ENCODE data around the gene TRAF3IP1.
A peak's percentile ranks its signal among the peaks of the same experiment; 100 is the strongest.

Gene TRAF3IP1

DNA sequence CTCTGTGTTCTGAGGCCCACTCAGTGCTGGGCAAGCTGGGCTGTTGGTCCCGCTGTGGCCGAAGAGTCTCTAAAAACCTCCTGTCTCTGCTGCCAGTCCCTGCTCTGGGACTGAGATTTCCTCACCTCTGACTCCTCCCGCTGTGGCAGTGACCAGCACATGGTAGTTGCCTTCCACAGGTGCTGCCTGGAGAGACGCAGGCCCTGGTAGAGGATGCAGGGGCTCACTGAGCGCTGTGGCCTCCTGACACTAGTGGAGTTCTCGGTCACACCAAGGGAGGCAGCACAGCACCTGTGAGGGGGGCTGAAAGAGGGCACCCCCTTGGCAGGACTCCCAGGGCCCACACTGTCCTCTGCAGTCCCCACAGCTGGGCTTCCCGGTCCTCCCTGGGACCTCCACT, 102.6 kb downstream of the TRAF3IP1 start:
- H3K27ac ChIP-seq: no peak overlapping the region
- DNase-seq (ENCODE audit: low read depth, low spot score): no peak

DNA sequence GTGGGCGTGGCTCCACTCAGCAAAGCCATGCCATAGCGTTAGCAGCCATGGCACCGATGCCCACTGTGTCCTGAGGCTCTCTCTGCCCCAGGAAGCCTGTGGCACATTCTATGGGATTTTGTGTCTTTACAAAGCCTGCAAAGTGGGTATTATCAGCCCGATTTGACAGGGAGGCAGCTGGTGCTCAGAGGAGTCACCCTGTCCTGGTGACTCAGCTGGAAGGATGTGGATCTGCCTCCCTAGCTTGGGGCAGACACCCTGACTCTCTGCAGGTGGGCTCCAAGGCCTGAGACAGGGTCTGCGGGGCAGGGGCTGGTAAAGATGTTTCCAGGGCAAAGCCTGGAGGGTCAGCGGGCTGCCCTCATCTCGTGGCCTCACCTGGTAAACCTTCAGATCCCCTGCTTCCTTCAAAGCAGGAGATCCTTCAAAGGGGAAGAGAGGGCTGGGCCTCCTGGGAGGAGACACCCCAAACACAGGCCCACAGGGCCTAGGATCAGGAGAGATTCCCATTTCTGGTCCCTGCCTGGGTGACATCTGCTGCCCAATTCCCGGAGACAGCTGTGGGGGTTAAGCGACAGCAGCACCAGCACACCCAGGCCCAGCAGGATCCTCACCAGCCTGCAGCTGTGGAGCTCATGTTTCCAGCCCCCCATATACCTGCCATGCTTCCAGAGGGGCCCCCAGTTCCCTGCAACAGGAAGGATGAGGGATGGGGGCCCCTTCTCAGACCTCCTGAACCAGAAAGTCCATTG, 103.4 kb downstream of the TRAF3IP1 start:
- H3K27ac ChIP-seq: peak overlapping the region; percentile 9
- no peak for DNase-seq (ENCODE audit: low read depth, low spot score)

DNA sequence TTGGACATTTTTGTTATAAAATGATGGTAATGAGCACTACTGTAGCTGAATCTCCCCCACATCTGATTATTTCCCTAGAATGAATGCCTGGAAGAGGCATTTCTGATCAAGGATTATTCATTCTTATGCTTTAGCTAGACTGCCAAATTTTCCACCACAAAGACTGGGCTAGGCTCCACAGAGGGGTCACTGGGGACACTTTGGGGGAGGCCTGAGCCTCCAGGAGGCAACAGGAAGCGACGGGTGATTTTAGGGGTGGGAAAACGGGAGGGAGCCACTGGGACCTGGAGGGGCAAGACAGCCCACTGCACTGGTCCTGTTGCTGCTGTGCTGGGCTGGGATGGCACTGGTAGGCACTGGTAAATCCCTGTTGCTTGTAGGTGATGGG, 104.0 kb downstream of the TRAF3IP1 start:
- peak overlapping the region; percentile 9 for H3K27ac ChIP-seq
- no peak for DNase-seq (ENCODE audit: low read depth, low spot score)

DNA sequence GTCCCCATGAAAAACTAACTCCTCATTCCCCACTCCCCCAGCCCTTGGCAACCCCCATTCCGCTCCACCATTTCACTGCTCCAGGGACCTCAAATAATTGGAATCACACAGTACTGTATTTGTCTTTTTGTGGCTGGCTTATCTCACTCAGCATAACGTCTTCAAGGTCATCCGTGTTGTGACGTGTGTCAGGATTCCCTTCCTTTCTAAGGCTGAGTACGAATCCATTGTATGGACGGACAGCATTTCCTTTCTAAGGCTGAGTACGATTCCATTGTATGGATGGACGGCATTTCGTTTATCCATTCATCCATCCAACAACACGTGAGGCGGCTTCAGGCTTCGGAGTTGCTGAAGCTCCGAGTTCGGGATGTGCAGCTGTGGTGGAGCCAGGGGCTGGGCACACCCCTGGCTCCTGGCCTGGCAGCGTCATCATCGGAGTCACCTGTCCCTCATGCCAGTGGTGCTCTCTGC, 105.2 kb downstream of the TRAF3IP1 start:
- H3K27ac ChIP-seq: peak overlapping the region; percentile 100
- no peak for DNase-seq (ENCODE audit: low read depth, low spot score)

DNA sequence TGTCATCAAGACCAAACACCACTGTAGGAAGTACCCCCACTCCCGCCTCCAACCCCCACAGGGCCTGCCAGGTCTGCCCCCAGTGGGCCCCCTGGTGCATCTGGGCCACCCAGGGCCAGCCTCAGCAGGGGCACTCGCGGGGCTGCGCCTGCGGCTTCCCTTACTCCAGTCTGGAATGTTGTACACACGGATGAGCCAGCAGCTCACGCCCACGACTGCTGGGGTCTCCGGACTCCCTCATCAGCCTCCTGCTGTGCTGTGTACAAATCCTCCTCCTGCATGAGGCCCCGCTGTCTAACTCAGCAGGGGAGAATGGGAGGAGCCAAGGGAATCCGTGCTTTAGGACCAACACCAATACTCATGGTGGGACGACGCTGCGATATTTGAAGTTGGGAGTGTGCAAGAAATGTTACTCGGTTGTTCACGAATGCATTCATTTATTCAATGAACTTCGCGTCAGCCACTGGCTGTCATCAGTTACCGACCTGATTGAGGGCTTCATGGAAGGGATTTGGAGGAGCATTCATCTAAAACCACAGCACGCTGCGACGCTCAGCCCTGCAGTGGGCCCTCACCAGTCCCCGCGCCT, 105.8 kb downstream of the TRAF3IP1 start:
- DNase-seq (ENCODE audit: low read depth, low spot score): no peak
- peak overlapping the region; percentile 100 for H3K27ac ChIP-seq

DNA sequence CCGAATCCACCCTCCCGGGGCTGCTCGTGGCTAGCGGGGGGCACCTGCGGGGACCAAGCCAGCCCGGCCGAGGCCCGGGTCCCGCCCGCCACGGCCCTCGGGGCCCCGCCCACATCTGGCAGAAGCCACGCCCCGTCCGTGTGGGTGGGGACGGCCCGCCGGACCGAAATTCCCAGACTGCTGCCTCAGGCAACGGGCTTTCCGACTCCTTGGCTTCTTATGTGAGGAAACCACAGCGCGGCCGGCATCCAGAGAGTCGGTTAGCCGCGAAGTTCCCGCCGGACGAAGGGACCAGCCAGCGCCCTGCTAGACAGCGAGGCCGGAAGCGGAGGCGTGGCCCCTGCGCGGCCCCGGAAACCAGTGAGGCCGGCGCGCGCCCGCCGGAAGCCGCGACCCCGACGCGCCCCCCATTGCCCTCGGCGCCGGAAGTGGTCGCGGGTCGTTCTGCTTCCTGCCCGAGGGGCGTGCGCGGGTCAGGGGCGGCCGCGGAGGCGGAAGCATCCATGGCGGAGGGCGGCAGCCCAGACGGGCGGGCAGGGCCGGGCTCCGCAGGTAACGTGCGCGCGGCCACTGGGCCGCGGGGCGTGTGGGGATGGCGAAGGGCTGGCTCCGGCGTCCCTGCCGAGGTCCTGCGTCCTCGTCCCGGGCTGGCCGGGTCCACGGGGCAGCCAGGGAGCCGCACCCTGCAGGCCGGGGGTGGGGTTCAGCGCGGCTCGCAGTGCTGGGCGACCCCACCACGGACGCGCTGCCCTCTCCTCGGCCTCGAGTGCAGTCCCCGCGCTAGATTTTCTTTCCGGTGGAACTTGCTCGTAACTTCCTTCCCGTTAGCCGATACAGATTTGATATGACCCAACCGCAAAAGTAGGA, 106.5 kb downstream of the TRAF3IP1 start, which contains the start of gene ASB1:
Gene ASB1, plus strand, starts transcription at position 360 of the 867 bp plus-strand sequence. Its CDS starts 144 bp downstream, at position 504.
- peak within 1 kb of the TSS; percentile 100 for H3K27ac ChIP-seq
- DNase-seq (ENCODE audit: low read depth, low spot score): no peak

DNA sequence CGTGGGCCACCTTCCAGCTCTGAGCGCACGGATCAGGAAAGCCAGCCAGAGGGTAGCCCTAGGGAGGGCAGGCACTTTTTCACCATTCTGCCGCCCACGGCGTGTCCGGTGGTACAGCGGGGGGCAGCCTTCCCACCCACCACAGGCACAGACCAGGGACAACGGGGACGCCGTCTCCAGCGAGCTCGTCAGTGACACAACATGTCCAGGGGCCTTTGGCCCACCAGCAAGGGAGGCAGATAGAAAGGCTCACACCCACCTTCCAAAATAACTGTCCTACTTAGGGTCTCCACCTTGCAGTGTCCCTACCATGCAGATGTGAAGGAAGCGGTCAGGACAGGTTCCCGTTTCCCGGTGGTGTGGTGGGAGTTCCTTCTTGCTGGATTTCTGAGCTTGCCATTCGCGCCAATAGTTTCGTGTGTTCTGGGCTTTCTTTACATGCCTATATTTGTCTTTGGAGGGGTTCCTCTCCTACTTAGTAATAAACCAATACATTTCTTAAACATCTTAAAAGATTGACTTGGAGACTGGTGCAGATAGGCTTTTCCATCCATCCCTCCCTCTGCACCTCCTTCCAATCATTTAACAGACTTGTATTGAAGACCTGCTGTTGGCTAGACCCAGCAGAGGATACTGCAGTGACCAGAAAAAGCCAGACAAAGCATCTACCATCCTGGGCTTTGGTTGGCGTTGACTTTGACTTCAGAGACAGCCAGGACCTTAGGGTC, 107.3 kb downstream of the TRAF3IP1 start:
- H3K27ac ChIP-seq: peak overlapping the region; percentile 100
- DNase-seq (ENCODE audit: low read depth, low spot score): no peak

DNA sequence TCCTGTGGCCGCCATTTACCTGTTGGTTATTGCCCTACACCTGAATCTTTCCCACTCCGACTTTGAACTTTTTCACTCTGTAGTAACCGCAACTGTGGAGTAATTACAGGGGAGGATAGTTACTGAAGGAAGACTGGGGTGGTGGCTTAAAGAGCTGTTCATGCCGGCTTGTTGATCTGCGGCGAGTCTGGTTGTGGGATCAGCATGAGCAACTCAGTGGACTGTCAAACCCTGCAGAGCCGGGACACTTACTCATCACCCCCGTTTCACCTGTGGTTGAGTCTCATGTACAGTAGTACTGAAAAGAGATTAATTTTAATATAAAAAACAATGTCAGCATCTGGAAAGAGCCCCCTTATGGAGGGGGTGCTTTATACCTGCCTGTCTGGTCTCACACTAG, 108.5 kb downstream of the TRAF3IP1 start:
- no peak for DNase-seq (ENCODE audit: low read depth, low spot score)
- peak overlapping the region; percentile 100 for H3K27ac ChIP-seq

DNA sequence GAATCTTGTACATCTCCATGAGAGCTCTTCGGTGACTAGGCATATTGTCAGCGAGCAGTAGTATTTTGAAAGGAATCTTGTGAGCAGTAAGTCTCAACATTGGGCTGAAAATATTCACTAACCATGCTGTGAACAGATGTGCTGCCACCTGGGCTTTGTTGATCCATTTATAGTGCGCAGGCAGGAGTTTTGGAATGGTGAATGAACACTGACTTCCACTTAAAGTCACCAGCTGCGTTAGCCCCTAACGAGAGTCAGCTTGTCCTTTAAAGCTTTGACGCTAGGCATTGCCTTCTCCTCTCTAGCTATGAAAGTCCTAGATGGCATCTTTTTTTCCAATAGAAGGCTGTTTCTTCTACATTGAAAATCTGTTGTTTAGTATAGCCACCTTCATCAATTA, 110.5 kb downstream of the TRAF3IP1 start:
- DNase-seq (ENCODE audit: low read depth, low spot score): no peak
- peak overlapping the region; percentile 100 for H3K27ac ChIP-seq

DNA sequence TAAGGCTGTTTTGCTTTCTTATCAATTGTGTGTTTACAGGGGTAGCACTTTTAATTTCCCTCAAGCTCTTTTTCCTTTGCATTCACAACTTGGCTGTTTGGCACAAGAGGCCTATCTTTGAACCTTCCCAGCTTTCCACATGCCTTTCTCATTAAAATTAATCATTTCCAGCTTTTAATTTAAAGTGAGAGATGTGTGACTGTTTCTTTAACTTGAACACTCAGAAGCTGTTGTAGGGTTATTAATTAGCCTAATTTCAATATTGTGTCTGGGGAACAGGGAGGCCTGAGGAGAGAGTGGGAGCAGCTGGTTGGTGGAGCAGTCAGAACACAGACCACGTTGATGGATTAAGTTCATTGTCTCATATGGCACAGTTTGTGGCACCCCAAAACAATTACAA, 111.1 kb downstream of the TRAF3IP1 start:
- DNase-seq (ENCODE audit: low read depth, low spot score): no peak
- H3K27ac ChIP-seq: peak overlapping the region; percentile 100

DNA sequence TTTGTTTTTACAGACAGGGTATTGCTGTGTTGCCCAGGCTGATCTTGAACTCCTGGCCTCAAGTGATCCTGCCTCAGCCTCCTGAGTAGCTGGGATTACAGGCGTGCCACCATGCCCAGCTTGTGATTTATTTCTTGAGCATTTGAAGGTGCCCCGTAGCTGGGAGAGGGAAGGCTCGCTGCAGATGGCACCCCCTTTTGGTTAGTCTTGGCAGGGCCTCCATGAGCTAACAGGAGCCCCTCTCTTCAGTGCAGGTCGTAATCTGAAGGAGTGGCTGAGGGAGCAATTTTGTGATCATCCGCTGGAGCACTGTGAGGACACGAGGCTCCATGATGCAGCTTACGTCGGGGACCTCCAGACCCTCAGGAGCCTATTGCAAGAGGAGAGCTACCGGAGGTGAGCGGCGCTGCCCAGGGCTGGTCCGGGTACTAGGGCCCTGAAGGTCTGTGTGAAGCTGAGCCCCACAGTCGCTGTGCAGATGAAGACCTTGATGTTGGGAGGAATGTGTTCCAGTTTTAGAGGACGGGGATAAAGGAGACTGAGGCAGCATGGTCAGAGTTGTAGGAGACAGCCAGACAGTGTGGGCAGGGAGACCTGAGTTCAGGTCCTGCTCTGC, 113.1 kb downstream of the TRAF3IP1 start:
- peak overlapping the region; percentile 100 for H3K27ac ChIP-seq
- no peak for DNase-seq (ENCODE audit: low read depth, low spot score)

DNA sequence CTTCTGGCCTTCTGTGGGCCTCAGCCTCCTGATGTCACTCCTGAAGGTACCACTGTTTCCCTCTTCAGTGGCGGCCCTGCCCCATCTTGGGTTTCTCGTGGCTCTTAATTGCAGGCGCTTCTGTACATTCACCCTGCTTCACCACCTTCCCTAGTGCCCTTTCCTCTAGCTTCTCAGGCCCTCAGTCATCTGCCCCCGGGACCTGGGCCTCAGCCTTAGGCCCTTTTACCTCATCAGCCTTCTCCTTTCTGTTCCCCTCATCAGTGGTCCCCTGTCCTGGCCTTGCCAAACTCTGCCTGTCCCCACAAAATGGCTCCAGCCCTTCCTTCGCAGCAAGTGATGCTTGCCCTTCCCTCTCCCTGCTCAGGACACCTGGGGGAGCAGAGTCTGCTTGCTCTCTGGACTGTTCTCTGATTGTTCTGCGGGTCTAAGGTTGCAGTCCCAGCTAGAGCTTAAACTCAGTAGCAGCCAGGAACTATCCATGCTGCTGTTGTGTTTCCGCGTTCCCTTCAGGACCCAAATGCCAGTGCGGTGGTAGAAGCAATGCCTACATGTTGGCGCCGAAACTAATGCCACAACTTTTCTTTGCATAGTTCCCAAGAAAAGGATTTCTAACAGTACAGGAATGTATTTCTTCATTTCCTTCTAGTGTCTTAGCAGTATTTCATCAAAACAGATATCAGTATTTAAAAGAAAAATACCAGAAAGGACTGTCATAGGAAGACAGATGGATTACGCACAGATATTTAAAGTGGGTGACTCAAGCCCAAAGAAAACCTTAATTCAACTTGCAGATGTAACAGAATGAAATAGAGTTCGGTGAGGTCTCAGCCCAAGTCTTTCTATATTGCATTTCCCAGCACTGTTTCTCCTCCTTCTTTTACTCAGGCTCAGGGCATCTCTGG, 113.9 kb downstream of the TRAF3IP1 start:
- peak overlapping the region; percentile 100 for H3K27ac ChIP-seq
- peak; percentile 43 for DNase-seq (ENCODE audit: low read depth, low spot score)

DNA sequence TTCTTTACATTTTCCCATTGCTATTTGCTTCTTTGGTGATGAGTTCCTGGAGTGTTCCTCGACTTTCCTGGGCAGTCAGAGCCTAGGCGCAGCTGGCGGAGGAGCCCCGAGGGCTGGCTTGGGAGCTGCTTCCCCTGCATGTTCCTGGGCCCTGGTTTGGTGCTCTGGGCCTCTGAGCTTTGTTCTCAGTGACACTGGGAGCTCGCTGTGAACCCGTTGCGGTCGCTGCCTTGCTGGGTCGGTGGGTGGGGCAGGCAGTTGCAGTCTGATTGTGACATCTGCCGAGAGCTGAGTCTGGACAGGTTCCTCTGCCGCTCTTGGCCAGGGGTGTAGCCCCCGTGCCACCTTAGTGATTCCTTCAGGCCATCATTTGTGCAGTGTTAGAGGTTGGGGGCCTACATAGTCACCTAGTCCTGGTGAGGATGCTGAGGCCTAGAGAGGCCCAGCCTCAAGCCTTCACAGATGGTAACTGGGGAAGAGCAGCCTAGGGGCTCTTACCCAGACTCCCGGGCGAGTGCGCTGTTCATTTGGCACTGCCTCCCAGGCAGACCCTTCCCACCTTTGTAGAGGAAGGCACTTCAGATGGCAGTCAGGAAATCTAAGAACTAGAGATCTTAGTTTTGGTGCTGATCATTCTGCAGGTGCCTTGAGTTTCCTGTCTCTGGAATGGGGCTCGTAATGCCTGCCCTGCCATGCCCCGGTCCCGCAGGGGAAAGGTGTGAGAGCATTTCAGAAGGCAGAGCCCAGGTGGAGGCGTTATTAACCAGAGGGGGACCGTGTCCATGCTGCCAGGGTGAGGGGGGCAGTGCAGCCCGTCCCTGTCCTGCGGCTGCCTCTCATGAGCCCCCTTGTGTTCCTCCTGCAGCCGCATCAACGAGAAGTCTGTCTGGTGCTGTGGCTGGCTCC, 114.8 kb downstream of the TRAF3IP1 start:
- no peak for DNase-seq (ENCODE audit: low read depth, low spot score)
- H3K27ac ChIP-seq: peak overlapping the region; percentile 100

DNA sequence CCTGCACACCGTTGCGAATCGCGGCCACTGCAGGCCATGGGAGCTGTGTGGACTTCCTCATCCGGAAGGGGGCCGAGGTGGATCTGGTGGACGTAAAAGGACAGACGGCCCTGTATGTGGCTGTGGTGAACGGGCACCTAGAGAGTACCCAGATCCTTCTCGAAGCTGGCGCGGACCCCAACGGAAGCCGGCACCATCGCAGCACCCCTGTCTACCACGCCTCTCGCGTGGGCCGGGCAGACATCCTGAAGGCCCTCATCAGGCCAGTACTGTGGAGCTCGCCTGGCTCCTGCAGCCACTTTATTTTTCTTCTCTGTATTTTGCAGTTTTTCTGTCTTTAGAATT, 115.4 kb downstream of the TRAF3IP1 start:
- H3K27ac ChIP-seq: peak overlapping the region; percentile 100
- DNase-seq (ENCODE audit: low read depth, low spot score): no peak

DNA sequence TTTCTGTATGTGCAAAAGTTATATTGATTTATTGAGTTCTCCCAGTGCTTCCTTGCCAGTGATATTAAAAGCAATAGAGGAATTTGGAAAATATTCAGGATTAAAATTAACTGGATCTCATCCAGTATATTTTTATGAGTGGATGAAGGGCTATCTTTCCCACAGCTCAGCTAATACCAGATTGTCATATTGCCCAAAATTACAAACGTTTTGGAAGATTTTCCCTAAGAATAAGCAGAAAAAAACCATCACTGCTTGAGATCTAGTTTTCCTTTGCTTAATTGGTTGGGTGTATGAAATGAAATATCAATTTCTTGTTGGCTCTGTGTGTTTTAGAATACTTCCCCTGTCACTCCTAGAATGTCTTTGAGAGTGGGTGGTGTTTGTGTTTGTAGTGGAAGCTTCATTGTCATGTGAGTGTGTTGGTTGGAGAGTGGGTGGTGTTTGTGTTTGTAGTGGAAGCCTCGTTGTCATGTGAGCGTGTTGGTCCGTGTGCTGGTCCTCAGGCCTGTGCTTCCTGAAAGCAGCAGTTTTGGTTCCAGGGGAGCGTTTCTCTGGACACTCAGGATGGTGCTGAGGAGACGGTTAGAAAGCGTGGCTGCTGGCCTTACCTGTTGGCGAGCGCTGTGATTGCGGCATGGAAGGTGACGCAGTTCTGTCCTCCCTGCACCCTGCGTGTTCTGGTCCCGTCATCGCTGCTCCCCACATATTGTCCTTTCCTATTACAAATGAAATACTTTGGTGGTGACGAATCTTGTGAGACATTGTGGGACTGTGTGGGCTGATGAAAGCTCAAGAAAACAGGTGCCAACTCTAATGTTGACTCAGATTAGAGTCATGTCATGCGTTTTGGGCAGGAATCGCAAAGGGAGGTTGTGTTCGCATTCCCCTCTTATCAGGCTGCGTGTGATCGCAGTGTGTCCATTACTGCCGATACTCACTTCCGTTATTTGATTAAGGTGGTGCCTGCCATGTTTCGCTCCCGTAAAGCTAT, 118.8 kb downstream of the TRAF3IP1 start:
- peak overlapping the region; percentile 100 for H3K27ac ChIP-seq
- DNase-seq (ENCODE audit: low read depth, low spot score): peak; percentile 96

DNA sequence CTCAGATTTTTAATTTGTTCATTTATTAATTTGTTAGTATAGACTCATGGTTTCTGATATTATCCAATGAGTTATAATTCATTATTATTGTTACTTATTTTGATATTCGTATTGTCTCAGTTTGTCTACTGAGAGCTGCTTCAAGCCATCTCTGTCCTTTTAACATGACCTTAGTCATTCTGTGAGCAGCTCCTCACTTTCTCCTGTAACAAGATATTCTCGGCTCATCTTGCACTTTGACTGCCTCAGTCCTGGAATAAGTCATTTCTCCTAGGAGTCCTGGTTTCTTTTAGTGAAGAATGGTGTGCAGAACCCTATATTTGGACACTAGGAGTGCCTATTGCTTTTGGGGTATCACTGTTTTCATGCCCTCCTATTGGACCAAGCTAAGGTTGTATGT, 119.6 kb downstream of the TRAF3IP1 start:
- no peak for DNase-seq (ENCODE audit: low read depth, low spot score)
- peak overlapping the region; percentile 100 for H3K27ac ChIP-seq

DNA sequence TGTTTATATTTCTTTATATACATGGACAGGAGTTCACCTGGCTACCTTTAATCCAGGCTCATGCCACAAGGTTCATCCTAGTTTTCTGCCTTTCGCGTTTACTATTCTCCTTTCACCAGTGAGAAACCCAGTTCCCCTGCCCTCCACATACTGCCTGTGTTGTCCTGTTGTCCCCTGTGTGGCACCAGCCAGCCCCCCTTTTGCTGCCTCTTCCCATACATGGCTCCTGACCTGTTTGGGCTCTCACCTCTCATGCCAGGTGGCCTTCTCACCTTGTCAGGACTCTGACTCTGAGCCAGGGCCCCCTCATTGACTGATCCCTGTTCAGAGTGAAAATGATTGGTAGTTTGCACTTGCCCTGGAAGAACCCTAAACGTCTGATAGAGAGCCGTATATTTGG, 120.0 kb downstream of the TRAF3IP1 start:
- H3K27ac ChIP-seq: peak overlapping the region; percentile 100
- DNase-seq (ENCODE audit: low read depth, low spot score): no peak
